Stimulated activated CD4-positive, alpha-beta T cell treated with anti-CD3 and anti-CD28 coated beads, Interleukin-1b, Interleukin-23, amount 100 ng/mL, for 1 hour (primary cell): ENCODE data around the gene CEBPB.
"Not testable (repeated sequence)": the region's sequence is repeated elsewhere in the genome, so short reads cannot be mapped to it uniquely, and the experiment has no call there.

Experiments
- DNase-seq, 2 donors: peaks; one replicate each; pipeline ENCODE4 v3.0.0-alpha.2; 2020; ENCODE audit warnings: low read depth in 2 of 2

Gene CEBPB

DNA sequence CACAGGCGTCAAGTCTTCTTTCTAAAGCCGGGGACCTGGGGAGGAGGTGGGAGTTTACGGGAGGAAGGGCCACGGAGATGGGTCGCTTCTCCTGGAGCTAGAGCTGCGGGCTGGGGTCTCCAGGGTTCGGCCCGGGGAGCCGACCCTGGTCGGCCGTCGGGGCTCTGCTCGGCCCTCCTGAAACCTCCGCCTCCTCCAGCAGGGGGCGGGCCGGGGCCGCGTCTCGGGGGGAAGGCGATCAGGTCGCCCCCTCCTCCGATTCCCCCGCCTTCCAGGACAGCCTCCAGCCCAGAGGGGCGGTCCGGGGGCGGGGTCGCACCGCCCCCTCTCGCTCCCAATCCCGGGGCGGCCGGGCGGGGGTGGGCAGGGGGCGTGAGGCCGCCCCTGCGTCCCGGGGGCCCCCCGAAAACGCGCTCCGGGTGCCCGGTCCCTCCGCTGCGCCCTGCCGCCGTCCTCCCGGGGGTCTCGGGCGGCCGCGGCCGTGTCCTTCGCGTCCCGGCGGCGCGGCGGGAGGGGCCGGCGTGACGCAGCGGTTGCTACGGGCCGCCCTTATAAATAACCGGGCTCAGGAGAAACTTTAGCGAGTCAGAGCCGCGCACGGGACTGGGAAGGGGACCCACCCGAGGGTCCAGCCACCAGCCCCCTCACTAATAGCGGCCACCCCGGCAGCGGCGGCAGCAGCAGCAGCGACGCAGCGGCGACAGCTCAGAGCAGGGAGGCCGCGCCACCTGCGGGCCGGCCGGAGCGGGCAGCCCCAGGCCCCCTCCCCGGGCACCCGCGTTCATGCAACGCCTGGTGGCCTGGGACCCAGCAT lies at the start of gene CEBPB:
CEBPB (plus strand) TSS at position 580 of the 814 bp plus-strand sequence; CDS start at position 784, 204 bp downstream.
- DNase-seq = peak; percentile 68 to 70

DNA sequence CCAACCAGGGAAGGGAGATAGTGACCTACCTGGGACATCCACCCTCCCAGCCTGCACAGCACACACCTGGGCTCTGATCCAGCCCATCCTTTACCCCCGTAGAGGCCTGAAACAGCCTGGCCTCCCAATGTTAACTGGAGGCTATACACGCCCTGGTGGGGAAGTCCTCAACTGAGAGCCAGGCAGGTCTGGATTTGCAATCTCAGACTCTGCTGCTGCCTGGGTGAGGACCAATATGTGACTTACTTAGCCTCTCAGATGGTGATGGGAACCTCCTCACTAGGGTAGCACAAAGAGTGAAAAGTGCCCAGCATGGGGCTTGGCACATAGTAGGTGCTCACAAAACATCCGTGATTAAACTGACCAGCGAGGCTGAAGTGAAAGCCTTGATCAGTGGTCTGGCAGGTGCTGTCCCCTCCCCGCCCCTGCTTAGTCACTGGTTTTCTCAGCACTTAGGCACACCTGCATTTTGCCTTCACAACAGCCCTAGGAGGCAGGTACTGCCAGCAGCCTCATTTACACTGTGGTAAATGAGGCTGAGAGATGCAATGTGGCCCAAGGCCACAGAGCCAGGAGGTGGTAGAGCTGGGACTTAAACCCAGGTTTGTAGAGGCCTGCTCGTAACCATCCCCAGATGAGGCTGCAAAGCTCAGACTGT lies 49.5 kb upstream of the CEBPB start:
- DNase-seq = no peak

DNA sequence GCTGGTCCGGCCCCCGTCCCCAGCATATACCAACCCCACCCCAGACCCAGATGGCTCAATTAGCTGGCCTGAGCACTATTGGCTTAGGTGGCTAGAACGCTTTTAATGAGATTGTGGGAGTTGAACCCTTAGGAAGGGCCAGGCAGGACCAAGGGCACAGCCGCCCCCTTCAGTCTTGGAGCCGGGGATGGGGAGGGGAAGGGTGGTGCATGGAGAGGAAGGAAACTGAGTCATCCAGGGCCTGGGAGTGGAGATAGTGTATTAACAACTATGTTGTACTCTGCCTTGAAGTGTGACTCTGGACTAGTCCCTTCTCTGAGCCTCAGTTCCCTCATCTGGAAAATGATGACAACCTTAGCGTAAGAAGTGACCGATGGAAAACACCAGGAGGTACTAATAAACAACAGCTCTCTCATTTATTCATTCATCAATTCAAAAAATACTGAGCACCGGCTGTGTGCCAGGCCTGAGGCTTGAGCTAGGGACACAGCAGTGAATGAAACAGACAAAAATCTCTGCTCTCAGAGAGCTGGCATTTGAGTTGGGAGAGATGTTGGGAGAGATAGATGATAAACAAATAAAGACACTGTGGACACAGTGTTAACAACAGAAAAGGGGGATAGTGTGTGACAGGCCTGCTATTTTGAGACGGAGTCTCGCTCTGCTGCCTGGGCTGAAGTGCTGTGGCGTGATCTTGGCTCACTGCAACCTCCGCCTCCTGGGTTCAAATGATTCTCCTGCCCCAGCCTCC lies 48.6 kb upstream of the CEBPB start:
- no peak for DNase-seq

DNA sequence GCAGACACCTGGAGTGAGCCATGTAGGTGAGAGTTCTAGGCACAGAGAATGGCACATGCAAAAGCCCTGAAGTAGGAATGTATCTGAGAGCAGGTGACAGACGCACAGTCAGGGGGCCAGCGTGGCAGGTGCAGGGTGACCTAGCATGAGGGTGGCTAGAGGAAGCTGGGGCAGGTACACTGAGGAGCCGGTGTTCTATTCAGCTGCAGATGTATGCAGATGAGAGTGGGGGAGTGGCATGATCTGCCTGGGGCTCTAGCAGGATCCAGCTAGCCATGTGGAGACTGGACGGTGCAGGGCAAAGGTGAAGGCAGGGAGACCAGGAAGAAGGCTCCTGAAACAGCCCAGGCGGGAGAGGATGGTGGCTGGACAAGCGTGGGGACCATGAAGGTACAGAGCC lies 47.8 kb upstream of the CEBPB start:
- no peak for DNase-seq

DNA sequence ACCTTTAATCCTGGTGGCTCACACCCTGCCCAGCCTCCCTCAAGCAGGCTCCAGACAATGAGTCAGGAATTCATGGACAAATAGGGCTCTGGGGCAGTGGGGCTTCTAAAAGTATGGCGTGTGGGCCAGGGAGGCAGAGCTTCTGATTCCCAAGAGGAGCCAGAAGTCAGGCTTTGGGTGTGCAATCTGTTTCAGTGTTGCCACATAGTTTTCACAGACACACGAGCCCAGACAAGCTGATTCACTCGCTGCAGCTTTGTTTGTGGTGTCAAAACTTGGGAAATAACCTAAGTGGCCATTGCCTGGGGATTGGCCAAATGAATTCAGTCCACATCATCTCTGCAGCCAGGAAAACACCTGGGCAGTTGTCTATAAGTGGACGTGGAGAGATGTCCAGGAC lies 46.3 kb upstream of the CEBPB start:
- DNase-seq = no peak

DNA sequence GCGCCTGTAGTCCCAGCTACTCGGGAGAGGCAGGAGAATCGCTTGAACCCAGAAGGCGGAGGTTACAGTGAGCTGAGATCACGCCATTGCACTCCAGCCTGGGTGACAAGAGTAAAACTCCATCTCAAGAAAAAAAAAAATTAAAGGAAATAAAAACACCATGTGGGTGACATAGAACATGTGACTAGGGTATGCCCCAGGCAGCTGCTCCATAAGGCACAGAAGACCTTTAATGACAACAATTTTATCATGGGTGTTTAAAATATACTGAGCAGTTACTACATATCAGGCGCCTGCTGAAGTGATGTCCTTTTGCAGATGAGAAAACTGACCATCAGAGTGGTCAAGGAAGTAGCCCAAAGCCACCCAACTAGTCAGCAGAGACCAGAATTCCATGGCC lies 45.1 kb upstream of the CEBPB start:
- no peak for DNase-seq

DNA sequence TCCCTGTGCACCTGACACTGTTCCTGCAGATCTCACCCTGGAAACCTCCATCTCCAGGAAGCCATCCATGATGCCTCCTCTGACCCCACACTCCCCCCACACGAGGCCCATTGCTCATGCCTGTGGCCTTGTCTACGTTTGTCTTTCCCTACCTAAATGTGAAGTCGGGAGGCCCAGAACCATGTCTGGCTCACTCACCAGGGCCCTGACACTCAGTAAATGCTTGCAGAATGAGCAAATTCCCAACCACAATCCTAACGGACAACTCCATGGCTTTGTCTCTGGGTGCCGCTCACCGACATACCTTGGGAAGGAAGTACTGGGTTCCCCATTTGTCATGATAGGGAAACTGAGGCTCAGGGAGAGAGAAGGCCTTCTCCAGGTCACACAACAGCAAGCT lies 44.4 kb upstream of the CEBPB start:
- DNase-seq = no peak

DNA sequence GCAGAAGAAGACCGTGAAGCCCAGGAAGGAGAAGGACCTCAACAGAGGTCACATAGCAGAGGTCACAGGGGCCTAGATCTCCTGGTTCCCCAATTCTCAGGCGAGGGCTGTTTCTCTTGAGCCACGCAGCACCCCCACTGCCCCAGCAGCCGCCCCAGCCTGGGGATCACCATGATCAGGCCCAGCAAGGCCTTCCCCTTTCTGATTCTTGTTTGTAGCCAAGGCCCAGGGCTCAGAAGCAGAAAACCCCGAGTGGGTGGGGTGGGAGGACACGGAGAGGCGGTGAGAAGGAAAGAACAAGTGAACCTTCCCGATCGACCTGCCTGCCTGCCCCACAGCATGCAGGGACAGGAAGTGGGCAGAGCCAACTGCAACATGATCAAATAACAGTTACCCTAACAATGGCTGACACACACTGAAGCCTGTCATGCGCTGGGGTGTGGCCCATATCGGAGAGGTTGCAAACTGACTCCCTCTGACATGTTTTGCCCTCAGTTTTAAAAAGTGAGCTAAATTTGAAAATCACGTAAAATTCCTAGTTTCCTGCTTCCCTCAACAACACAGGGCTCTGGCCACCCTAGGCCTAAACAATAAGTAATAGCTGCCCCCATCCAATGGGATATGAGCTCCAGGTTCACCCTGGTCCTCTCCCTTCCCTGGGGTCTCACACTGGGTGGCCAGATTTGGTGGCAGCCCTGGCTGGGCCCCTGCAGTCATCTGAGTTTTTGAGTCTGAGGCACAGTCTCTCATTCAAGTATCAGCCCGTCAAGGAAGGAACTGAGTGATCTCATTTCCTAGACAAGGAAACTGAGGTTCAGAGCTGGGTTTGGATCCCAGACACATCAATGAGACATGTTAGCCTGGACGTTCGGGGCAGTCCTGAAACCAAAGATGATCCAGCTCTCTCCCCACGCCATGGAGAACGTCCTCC lies 43.6 kb upstream of the CEBPB start:
- peak; percentile 50 to 51 for DNase-seq

DNA sequence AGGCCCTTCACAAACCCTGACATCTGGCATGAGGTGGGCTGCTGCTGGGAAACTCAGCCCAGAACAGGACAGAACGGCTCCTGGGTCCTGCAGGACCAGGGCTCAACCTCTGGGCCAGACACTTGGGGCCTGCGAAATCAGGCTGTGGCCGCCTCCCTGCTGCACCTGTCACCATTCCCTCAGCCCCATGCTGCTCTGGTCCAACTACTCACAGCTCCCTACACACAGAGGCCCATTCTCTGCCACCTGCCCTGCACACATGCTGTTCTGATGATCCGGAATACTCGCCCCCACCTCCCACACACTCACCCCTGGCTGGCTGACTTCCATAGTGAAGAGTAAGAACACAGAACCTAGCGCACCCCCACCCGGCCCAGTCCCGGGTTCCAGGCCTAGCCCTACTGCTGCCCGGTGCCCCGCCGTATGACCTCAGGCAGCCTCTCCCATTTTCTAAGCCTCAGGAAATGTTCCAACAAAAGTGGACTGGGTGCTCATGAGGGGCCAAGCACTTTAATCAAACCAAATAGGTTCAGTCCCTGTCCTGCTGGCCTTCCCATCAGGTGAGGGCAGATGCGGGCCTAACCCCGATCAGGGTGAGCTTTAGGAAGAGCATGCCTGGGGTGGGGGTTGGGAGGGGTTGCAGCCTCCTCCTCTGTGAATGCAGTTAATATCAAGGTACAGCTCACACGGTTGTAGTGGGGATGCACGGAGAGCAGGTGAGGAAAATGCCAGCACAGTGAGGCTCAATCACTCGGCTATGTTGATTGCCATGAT lies 41.0 kb upstream of the CEBPB start:
- DNase-seq = no peak

DNA sequence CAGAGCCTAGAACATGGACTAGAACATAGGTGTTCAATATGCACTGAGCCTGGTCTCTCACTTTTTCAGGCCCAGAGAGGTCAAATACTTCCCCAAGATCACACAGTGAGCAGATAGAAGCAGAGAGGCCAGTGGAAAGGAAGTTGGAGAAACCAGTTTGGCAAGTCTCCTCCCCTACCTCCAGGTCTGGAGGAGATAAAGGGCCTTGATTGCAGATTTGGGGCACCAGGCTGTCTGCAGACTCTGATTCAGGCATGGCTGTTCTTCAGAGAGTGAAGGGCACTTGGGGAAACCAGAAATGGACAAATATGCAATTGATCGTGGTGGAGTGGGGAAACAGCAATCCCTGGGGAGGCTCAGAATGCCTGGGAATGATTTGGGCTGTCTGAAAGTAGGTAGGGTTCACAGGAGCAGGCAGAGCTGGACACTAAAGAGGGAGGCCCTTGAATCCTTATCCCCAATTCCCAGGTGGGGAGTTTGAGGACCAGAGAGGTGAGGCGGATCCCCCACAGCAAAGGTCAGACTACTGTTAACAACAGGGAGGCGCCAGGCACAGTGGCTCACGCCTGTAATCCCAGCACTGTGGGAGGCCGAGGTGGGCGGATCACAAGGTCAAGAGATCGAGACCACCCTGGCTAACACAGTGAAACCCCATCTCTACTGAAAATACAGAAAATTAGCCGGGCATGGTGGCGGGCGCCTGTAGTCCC lies 39.4 kb upstream of the CEBPB start:
- no peak for DNase-seq

DNA sequence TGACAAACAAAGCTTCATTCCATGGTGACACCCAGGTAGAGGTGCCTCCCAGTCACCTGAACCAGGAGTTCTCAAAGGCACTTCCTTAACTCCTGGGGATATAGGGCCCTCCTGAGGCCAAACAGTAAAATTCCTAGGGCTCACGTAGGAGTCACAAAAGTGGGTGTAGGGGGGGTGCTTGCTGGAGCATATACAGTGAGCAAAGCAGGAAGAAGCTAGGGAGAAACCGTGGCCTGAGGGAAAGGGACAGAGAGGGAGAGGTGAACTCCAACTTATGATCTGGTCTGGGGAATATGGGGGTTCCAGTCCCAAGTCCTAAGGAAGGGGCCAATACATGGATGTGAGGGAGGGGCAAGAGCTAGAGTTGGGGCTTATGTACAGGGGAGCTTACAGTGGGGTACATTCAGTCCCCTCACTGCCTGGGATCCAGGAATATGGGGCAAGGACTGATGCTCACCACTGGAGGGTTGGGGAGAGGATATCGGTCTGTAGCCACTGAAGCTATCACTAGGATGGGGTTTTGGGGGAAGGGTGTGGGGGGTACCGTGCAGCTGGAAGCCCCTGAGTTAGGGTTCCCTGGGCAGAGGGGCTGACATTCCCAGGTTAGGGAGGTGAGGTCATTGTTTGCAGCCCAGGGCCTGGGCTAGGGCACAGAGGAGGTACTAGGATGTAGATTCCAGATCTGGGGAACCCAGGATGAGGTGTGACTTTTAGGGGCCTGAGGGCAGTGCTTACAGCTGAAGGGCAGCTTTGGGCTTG lies 38.1 kb upstream of the CEBPB start:
- DNase-seq = no peak

DNA sequence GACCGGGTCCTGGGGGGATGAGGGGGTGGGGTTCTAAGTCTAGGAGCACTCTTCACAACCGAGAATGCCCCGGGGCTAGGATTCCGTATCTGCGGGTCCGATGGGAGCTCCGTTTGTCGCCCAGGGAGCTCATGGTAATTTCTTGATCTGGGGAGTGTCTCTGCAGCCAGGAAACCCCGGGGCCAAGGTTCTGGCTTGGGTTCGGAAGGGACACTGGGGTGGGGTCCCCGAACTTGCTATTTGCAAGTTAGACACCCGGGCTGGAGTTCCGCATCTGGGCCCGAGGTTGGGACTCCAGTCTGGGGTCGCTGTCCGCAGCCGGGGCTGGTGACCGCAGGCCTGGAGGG lies 37.5 kb upstream of the CEBPB start:
- DNase-seq = no peak

DNA sequence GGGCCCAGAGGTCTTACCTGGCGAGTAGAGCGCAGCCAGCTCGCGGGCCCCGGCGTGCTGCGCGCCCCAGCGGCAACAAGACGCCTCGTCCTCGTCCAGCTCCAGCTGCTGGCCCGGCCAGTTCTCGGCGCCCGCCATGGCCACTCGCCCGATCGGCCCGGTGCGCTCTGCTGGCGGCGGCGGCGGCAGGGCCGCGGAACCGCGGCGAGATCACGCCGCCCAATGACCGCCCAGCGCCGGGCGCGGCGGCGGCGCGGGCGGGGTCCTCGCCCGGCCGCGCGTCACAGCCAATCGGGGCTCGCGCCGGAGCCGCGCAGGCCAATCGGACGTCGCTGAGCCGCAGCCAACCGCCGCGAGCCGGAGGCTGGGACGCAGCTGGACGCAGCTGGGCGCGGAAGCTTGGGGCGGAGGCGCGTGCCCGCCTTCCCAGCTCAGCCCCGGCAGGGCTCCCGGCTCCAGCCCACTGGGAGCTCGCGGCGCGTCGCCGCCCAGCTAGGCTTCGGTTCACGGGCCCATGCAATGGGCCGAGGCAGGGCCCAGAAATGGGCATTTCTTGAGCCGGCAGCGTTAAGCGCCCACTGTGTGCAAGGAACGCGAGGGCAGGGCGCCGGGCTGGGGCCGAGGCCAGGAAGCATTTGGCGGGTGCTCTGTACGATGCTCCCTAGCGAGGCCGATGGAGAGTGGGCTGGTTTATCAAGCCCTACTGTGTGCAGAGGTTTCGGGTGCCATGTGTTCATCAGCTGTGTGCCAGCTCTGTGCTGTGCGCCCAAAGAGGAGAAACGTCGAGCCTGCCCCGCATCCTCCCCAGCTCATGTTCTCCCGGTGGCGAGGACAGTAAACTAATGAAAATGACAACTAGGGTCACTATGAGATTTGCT lies 36.9 kb upstream of the CEBPB start, which contains the start of gene PEDS1:
PEDS1 (minus strand) TSS at position 224 of the 878 bp plus-strand sequence; CDS start at position 138, 86 bp downstream.
- peak; percentile 42 to 54 for DNase-seq

DNA sequence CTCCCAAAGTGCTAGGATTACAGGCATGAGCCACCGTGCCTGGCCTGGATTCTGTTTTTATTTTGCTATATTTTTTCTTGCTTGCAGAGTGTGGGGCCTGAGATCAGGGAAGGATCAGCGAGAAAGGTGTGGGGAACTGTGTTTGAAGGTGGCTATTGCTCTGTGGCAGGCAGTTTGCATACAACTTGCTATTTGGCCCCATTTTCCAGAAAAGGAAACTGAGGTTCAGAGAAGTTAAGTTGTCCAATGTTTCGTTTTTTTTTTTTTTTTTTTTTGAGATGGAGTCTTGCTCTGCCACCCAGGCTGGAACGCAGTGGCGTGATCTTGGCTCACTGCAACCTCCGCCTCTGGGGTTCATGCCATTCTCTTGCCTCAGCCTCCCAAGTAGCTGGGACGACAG lies 29.1 kb upstream of the CEBPB start:
- DNase-seq = not testable (repeated sequence)

DNA sequence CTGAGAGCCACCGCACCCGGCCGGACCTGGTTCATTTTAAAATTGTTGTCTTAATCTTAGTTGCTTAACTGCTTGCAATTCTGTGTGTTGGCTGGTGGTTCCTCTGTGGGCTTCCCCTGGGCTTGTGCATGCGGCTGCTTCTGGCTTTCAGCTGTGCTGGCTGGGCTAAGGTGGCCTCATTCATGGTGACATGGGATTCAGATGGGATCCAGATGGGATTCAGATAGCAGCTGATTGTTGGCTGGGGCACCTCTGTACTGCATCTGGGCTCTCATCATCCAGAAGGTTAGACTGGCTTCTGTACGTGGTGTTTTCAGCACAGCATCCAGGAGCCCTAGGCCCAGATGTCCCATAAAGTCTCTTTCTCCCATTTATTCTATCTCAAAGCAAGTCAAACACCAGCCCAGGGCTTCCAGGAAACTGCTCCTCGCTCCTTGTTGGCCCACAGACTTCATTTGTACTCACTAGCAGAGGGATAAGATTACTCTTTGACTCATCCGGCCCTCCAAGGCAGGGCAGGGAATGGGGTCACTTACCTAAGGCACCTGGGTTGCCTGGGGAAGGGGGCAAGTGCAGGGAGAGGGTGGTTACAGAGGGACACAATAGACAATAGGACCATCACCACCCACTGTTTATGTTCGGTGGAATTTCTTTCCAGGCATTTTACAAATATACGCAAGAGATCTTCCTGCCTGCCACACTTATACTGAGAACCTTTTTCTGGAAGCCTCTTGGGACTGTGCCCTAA lies 26.9 kb upstream of the CEBPB start:
- no peak for DNase-seq

DNA sequence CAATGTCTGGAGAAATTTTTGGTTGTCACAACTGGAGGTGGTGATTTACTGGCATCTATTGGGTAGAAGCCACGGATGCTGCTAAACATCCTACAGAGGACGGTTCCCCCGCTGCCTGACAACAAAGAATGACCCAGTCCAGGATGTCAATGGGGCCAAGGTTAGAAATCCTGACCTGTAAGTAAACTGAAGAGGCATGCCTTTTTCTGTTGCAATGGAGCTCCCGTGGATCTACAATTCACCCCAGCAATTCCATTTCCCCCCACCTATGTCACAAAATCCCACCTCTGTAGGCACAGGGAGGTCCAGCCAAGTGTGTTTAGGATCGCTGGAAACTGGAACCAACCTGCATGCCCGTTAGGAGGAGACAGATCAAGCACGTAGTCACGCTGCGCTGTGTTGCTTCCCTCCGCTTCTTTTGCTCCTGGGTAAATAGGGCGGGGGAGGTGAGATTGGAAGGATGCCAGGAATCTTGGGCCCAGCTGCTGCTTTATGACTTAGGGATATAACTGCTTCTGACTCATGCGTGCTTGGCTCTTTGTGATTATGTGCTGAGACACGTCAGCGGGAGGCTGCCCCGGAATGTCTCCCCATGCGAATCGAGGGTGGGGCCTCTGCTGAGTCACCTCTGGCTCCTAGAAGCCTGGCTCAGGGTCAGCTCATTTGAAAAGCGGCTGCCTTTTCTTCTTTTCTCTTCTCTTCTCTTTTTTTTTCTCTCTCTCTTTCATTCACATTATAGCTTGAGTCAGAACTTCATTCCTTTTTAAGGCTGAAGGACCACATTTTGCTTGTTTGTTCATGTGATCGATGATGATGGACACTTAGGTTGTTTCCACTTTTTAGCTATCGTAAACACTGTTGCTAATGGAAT lies 24.7 kb upstream of the CEBPB start:
- peak; percentile 53 to 54 for DNase-seq
